Fibroblast of upper back skin (primary cell): ENCODE data around the gene SH3PXD2B.
A peak's percentile ranks its signal among the peaks of the same experiment; 100 is the strongest.

Experiments
- DNase-seq: peaks from one replicate; pipeline ENCODE4 v3.0.0-alpha.2; 2013

The SH3PXD2B gene

DNA sequence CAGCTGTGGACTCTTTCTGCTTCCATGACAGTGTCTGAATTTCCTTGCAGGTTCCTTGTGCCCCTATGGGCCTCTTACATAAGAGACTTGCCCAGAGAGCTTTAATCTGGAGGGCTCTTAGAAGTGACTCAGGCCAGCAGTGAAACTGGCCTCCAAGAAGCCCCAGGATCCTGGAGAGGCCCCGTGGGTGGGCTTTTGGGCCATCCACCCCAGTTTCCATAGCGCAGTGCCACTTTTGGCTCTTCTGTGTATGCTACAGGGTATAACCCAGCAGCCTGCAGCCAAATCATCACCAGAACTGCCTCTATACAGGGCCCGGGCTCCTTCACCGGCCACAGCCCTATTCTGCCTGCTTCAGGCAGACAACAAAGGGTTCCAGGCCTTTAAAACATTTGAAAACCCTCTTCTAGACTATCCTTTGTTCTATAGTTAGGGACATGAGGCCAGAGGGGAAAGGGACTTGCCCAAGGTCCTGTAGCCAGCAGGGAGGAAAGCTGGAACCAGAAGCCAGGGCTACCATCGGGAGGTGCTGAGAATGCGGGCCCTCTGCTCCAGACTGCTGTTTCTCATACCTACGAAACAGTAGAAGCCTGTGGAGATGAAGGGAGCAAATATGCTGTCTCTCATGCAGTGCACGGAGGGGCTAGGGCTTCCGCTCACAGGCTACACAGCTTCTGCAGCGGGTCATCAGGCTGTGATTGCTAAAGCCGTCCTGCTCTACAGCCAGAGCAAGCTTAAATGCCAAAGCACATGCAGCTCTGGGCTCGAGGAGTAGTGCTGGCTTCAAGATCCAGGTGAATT, 18.0 kb downstream of the SH3PXD2B start:
- no peak for DNase-seq

DNA sequence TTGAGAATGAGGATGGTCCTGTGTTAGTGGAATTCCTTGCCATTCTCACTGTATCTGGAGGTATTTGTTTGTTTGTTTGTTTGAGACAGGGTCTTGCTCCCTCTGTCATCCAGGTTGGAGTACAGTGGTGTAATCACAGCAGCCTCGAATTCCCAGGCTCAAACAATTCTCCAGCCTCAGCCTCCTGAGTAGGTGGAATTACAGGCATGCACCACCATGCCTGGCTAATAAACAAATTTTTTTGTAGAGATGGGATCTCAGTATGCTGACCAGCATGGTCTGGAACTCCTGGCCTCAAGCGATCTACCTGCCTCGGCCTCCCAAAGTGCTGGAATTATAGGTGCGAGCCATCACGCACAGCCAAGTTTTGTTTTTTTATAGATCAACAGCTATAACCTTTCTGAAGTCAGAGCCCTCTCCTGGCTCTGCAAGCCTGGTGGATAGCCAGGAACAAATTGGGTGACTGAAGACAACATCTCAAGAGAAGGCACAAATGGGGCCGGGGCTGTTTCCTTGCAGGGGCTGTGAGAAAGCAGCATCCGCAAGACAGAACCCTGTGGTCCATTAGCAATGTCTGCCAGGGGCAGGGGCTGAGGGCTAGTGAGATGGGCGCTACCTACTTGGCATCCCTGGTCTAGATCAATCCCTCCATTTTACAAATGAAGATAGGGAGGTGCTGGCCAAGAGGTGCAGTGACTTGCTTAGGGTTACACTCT, 18.8 kb downstream of the SH3PXD2B start:
- DNase-seq = no peak

DNA sequence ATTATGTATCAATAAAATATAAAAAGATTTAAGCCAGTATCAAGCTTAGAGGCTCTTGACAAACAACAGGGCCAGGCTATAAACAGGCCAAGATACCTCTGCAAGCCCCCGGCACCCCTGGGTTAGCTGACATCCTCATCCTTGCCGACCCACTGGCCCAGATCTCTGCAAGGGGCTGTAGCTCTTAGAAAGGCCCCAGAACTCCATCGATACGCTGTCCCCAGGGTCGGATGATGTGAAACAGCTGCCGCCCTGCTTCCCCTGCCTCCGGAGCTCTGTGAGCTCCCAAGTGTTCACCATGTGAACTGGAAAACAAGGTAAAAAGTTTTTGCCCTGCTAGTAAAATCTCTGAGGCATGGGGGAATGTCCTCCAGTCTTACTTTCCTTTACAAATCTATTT, 20.1 kb downstream of the SH3PXD2B start:
- no peak for DNase-seq

DNA sequence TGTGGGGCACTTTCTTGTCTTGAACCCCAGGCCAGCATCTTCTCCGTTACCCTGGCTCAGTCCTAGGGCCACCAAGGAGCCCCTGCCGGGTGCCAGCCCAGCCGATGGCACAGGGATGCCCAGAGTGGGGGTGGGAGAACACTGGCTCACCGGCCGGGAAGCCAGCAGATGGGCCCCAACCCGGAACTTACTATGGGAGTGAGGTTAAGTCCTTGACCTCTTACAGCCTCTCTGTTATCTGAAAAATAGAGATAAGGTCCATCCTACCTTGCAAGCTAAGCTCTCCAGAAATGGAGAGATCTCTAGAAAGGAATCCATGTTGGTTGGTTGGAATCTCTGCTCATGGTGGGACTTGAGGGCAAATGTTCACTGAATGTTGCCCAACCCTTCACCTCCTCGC, 20.8 kb downstream of the SH3PXD2B start:
- no peak for DNase-seq

DNA sequence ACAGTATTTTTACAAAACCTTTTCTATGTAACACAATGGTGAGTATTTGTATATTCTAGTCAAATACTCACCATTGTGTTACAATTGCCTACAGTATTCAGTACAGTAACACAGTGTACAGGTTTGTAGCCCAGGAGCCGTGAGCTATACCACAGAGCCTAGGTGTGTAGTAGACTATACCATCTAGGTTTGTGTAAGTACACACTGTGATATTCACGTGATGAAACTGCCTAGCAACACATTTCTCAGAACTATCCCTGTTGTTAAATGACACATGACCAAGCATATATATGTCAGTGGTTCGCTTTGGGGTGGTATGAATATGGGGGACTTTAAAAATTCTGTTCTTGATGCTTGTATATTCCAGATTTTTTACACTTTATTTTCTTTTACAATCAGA, 21.3 kb downstream of the SH3PXD2B start:
- no peak for DNase-seq

DNA sequence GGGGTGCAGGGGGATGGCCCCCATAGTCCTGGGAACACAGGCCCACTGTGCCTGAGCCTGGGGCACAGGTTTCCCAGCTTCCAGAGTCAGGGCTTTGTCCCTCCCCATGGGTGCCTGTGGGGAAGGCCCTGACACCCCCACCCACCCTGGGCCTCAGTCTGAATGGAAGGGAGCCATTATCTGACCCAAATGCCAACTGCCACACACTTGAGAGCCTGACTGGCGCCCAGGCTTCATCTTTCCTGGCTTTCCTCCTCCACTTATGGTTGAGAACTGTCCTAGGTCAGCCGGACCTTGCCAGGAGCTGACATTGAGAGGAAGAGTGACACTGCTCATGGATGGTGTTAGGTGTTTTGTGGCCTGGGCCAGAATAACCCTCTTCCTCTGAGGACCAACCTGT, 24.0 kb downstream of the SH3PXD2B start:
- no peak for DNase-seq

DNA sequence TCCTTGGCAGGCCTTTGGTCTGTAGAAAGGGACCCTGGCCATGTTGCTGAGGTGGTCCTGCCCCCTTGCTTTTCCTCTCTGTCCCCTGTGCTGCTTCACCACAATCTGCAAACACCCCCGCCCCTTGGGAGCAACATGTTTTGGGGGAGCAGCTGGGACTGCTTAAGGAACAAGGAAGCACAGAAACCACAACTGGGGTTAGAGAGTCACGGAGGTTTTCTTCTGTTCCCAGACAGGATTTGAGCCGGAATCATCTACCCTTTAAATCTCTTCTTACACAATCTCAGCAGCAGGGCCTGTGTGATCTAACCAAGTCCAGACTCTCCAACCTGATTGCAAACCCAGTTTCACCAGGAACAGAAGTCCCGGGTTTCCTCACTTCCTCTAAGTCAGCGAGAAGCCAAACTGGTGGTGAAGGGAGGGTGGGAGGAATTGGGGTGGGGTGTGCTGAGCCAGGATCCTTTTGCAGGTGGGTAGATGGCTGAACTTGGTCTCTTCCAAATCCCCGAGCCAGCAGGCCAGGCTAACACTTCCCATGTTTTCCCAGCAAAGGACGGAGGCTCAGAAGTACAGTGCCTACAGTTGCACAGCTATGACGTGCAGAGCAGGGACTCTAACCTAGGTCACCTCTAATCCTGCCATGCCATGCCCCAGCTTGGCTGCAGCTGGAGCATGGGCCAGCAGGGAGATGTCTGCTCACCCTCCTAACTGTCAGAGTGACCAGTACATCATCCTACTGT, 25.0 kb downstream of the SH3PXD2B start:
- DNase-seq = peak; percentile 86

DNA sequence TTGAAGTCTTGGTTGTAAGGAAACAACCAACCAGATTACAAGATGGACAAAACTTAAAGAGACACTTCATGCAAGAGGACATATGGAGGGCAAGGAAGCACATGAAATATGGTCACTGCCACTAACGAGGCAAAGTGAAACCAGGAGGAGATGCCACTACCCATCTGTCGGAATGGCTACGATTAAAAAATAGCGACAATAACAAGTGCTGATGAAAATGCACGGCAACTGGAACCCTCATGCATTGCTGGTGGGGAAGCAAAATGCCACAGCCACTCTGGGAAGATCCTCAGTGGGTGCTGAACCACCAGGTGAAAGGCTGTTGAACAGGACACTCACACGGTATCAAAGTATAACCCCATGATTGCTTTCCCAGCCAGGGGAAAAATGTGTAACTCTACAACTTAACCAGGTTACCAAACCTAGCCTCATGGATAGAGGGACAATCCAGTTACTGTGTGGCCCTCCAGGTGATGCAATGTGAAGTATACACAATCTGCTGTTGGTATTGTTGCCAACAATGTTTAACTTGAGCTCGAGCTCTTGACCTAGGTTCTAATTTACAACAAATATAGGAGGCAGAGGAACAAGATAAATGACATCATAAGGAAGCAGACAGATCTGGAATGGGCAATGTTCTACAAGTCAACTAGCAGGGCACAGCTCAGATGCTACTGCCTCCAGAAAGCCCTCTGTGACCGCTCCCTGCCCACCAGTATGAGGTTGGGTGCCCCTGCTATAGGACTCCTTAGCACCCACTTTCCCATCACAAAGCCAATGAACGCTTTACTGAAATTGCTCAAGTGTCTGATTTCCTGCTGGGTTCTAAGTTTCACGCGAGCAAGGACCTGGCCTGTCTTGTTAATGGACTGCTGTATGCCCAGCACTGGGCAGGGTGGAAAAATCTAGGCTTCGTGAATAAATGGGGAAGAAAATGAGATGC, 25.8 kb downstream of the SH3PXD2B start:
- DNase-seq = no peak

DNA sequence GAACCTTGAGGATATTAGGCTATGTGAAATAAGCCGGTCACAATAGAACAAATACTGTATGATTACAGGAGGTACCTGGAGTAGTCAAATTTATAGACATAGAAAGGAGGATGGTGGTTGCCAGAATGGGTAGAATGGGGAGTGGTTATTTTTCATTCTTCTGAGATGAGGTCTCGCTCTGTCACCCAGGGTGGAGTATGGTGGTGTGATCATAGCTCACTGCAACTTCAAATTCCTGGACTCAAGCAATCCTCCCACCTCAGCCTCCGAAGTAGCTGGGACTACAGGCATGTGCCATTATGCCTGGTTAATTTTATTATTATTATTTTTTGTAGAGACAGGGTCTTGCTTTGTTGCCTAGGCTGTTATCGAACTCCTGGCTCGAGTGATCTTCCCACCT, 27.1 kb downstream of the SH3PXD2B start:
- DNase-seq = no peak

DNA sequence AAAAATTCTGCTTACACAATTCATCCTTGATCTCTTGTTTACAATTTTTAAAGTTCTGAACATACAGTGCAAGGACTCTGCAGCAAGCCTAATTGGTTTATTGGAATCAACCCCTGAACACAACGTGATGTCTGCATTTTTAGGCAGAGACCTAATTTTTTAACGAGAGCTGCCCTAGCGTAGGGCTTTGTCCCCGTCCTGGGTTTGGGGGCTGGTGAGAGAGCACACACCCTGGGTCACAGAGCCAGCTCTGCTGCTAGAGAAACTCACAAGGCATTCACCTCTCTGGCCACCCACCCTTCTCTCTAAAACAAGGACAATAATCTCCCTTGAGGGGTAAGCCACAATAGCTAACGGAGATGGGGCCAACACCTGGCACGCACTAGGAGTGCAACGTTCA, 28.2 kb downstream of the SH3PXD2B start:
- no peak for DNase-seq

DNA sequence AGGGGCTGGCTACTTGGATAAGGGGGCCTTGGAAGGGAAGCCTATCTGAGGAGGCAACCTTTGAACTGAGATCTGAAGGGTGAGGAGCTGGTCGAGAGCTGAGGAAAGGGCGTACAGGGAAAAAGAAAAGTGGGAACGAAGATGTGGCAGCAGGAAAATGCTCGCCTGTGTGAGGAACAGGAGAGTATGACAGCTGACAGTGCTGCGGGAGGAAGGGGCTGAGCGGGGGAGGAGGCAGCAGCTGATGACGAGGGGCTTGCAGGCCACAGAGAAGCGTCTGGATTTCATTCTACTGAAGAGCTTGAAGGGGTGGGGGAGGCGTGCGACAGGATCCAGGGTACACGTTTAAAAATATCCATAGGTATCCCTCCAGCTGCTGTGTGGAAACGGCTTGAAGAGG, 28.9 kb downstream of the SH3PXD2B start:
- DNase-seq = no peak

DNA sequence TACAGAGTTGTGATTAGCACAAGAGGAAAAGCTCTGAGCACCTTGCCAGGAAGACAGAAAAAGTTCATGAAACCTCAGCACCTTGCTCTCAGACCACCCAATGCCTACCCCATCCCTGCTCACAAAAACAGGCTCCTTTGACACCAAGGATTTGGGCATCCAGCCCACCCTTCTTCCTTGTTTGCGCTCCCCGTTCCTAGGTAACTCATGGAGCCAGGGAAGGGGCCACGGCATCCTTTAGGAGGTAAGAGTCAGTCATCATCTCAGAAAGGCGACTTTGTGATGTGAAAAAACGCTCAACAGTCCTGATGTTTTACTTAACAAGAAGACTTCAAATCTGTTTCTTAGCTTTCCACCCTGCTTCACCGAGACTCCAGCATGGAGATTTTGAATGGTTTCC, 29.5 kb downstream of the SH3PXD2B start:
- DNase-seq = no peak

DNA sequence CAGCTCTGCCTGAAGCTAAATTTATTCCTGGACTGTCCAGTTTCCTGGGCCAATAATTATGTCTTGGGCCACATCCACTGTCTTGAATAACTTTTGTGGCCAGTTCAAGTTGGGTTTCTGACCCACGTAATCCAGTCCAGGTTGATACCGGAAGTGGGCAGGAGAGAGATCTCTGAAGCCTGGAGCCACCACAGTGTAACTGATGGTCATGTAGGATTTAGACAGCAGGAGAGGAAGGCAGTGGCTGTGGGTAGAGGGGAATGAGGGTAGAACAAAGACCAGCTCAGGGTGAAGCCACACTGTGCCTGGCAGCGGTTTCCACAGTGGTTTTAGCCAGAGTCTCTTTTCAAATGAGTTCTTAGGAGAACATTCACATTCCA, 30.2 kb downstream of the SH3PXD2B start:
- DNase-seq = no peak

DNA sequence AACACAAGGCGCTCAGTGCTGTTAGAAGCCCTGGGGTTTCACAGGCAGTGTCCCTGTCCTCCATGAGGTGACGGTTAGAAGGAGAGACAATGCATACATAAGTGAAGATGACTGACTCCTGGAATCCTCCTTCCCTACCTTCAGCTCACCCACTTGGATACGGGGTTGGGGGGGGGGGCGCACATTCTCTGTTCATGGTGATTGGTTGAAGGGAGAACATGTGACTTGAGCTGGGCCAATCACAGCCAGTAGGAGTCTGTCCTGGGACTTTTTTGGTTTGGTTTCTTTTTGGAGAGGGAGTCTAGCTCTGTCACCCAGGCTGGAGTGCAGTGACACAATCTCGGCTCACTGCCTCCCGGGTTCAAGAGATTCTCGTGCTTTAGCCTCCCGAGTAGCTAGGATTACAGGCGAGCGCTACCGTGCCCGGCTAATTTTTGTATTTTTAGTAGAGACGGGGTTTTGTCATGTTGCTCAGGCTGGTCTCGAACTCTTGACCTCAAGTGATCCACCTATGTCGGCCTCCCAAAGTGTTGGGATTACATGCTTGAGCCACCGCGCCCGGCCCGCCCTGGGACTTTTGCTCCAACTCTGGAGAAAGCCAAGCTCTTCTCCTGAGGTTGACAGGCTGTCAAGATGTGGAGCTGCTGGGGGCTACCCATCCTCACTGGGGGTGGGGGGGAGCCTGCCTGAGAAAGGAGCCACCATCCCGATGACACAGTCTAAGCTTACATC, 30.8 kb downstream of the SH3PXD2B start:
- no peak for DNase-seq

DNA sequence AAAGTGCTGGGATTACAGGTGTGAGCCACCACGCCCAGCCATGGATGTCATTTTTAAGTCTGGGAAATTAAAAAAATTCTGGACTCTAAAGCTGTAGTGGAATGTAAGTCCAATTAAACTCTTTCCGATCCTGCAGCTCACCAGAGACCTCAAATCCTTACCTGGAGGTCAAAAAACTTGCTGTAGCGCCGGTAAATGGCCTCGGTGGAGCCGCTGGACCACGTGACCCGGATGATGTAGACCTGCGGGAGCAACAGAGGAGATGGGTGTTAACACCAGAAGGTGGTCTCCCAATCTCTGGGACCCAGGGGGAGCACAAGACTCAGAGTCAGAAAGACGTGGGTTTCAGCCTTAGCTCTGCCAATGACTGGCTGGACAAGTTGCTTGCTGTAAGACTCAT, 32.1 kb downstream of the SH3PXD2B start:
- DNase-seq = no peak

DNA sequence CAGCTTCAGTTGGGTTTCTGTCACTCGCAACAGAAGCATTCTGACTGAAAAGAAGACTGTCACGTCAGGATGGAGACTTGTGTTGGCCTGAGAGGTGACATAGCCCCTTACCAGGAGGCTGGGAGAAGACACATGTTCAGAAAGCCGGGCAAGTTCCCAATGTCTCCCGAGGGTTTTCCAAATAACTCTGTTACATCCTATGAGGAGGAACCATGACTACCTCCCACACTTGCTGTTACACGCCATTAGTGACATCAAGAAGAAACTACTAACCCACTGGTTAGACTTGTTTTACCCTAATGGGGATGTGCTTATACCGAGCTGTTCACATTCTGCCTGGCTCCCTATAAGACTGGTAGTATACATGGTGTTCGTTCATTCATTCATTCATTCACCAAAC, 33.3 kb downstream of the SH3PXD2B start:
- no peak for DNase-seq

DNA sequence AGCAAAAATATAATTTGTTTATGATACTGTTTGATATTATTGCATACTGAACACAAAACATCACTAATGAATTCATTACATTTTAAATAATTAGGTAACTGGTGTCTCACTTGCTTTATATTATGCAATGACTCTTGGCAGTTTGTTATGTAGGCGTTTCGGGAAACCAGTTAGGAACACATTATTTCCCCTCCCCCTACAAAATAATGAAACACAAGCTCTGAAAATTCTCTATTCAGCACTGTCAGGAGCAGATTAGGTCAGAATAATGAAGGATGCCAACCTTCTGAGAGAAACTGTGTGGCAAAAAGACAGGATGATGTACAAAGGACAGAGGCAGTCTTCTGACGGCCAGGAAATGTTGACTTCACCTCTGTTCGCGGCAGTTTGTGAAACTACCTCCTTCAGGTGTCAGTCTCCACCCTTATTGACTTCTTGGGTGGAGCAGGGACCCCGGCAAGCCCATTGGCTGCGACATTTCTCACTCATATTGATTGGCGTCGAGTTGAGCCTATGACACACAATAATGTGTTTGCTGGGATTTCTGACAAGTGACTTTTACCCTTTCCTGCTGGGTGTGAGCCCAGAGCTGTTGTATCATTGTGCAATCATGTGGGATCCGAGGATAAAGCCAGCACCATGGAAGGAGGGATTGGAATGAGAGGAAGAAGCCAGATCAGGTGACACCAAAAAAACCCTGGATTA, 33.9 kb downstream of the SH3PXD2B start:
- DNase-seq = peak; percentile 97

DNA sequence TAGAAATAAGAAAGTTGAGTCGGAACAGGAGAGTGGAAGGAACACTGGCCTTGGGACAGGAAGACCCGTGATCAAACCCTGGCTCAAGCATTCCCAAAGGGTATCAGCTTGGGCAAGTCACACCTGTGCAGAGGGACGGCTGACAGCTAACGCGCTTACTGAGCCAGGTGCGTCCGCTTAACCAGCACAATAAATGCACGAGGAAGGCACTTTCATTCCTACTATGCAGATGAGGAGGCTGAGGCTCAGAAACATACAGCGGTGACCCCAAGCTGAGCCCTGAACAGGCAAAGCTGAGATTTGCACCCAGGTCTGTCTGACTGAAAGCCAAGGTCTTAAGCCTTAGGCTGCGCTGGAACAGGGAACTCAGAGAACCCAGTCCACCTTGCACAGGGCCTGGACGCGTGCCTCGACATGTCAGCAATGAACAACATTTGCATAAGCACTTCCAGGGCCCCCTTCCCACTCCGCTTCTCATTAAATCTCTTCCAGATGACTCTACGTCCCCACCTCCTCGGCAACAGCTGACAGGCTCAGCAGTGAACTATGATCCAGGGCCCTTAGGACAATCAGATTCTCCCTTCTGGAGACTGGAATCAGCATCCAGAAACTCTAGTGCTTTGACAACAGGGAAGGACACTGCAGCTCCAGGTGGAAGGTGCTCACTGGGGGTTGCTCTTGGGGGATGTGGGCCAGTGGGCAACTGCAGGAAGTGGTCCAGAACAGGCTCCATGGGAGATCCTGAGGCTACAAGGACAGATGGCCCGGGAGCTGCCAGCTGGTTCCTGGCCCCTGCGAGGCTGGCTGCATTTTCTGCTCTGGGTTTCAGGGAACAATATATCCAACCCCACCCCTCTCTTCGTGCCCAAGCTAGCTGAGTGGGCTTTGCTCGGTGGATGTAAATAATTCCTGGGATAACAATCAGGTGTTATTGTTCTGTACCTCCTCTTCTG, 35.2 kb downstream of the SH3PXD2B start:
- DNase-seq = peak; percentile 58

DNA sequence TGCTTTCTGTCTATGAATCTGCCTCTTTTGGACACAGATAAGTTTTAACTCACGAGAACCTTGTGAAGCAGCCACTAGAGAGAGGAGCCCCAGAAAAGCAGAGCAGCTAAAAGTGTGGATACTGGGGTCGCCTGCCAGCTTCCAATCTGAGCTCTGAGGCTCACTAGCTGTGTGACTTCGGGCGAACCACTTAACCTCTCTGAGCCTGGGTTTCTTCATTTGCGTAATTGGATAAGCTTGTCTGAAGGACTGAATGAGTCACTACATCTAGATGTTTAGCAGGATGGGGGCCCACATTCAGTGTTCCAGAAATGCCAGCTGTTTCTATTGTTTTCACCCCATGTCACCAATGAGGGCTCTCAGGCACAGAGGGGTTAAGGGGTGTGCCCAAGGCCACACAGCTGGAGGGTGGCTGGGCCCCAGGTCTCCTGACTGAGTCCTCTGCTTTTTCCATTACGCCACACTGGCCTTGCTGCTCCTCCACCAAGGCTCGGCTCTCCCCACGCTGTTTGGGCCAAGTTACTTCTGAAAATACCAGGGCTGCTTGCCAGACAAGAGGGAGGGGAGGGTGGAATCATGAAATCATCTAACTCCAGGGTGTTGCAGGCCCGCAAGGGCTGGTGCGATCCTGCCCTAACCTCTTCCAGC, 36.2 kb downstream of the SH3PXD2B start:
- DNase-seq = peak; percentile 98
